CD4-positive, CD25-positive, alpha-beta regulatory T cell (primary cell): Measurements from ENCODE around the gene RPL22. TPM values are rescaled to one million over a fixed set of nuclear protein-coding genes. Genes with fewer than 3 reads are reported as not detected.

Experiments
- ATAC-seq, 2 donors: fragments of 150-1000 bp; cut with Tn5 transposase; one replicate each; pipeline ENCODE4 v1.10.0; 2021; ENCODE audit warnings: low read depth in 2 of 2, moderate number of reproducible peaks in 2 of 2, moderate library complexity in 1 of 2
- DNase-seq, 3 donors: peaks; one replicate each; pipeline versions ENCODE4 v3.0.0 to v3.0.0-alpha.2; 2012 to 2022; ENCODE audit warnings: mixed read lengths in 1 of 3
- H3K27ac ChIP-seq: one replicate; pipeline ENCODE4 v1.7.0; 2013; ENCODE audit warnings: mild to moderate bottlenecking, low read length; ENCODE audit not compliant: insufficient read depth, poor library complexity, severe bottlenecking
- H3K27me3 ChIP-seq: one replicate; pipeline ENCODE4 v1.7.0; 2013; ENCODE audit warnings: low read length; ENCODE audit not compliant: control insufficient read depth, insufficient read depth
- H3K36me3 ChIP-seq: one replicate; pipeline ENCODE4 v1.7.0; 2013; ENCODE audit warnings: mild to moderate bottlenecking, low read length, moderate library complexity; ENCODE audit not compliant: control insufficient read depth, insufficient read depth
- H3K4me1 ChIP-seq: 2 replicates; pipeline ENCODE4 v1.7.0; 2013; ENCODE audit warnings: mild to moderate bottlenecking, low read length; ENCODE audit not compliant: insufficient read depth, control insufficient read depth, poor library complexity, severe bottlenecking
- H3K4me3 ChIP-seq: one replicate; pipeline ENCODE4 v1.7.0; 2013; ENCODE audit warnings: low read depth, mild to moderate bottlenecking, low read length, moderate library complexity
- H3K9me3 ChIP-seq, 2 experiments: 1 replicate in 1 of 2; 2 replicates in 1 of 2; pipeline ENCODE4 v1.7.0; 2013; ENCODE audit warnings: low read length in 2 of 2, mild to moderate bottlenecking in 1 of 2, moderate library complexity in 1 of 2; ENCODE audit not compliant: control insufficient read depth in 2 of 2
- H3K27ac Mint-ChIP-seq, 3 donors: one replicate each; pipeline ENCODE4 v1.8.0; 2020 to 2022; ENCODE audit warnings: mild to moderate bottlenecking in 3 of 3, mixed read lengths in 3 of 3, moderate library complexity in 2 of 3
- H3K27me3 Mint-ChIP-seq: one replicate; pipeline ENCODE4 v1.8.0; 2022; ENCODE audit warnings: mild to moderate bottlenecking, mixed read lengths
- H3K36me3 Mint-ChIP-seq: one replicate; pipeline ENCODE4 v1.8.0; 2020; ENCODE audit warnings: mixed read lengths
- H3K4me1 Mint-ChIP-seq, 4 donors: one replicate each; pipeline ENCODE4 v1.8.0; 2020 to 2022; ENCODE audit warnings: mixed read lengths in 4 of 4, mild to moderate bottlenecking in 1 of 4
- H3K4me3 Mint-ChIP-seq, 4 donors: one replicate each; pipeline ENCODE4 v1.8.0; 2020 to 2022; ENCODE audit warnings: mild to moderate bottlenecking in 4 of 4, mixed read lengths in 4 of 4, moderate library complexity in 3 of 4
- H3K9me3 Mint-ChIP-seq, 7 donors: one replicate each; pipeline ENCODE4 v1.8.0; 2020 to 2022; ENCODE audit warnings: mixed read lengths in 7 of 7, mild to moderate bottlenecking in 3 of 7, moderate library complexity in 2 of 7
- polyA plus RNA-seq, 4 donors: library from polyadenylated mRNA; unstranded; fragments of 300-500 nt; fragmentation: Illumina TruSeq; gene quantifications; one replicate each; pipeline ENCODE4 v1.2.3, GENCODE V29; 2021
- total RNA-seq: library from RNA; stranded (reverse); gene quantifications from one replicate; pipeline ENCODE4 v1.2.3, GENCODE V29; 2022

The RPL22 gene
- total and polyA plus RNA-seq, 5 donors from 2014 or later, result 152 to 405 (median 196) TPM

GRCh38 chr1:6150006-6150938, 49.1 kb downstream of the RPL22 start:
- Mint-ChIP-seq H3K27me3 (peaks cover 11% of the 10 kb centered on the region), H3K4me1 (peaks cover 0 to 28% (median 5%) of the 10 kb centered on the region in 4 donors), H3K9me3 (peaks cover 0 to 2% (median 0%) of the 10 kb centered on the region in 7 donors), H3K36me3 (peaks cover 4% of the 10 kb centered on the region), H3K4me3 (no peak overlapping the region), H3K27ac (no peak overlapping the region)
- Histone ChIP-seq H3K4me3 (no peak overlapping the region), H3K36me3 (no peaks in the 10 kb centered on the region), H3K27me3 (no peaks in the 10 kb centered on the region), H3K4me1 (peaks cover 22% of the 10 kb centered on the region), H3K9me3 (no peaks in the 10 kb centered on the region), H3K27ac (no peak overlapping the region)
- DNase-seq (no peak), ATAC-seq (no peak)

- Mint-ChIP-seq H3K27ac (no peak overlapping the region), H3K9me3 (peaks cover 0 to 2% (median 0%) of the 10 kb centered on the region in 7 donors), H3K4me1 (peaks cover 0 to 22% (median 5%) of the 10 kb centered on the region in 4 donors), H3K4me3 (no peak overlapping the region), H3K27me3 (peaks cover 11% of the 10 kb centered on the region), H3K36me3 (peaks cover 4% of the 10 kb centered on the region)
- Histone ChIP-seq H3K9me3 (no peaks in the 10 kb centered on the region), H3K4me3 (no peak overlapping the region), H3K27me3 (no peaks in the 10 kb centered on the region), H3K36me3 (no peaks in the 10 kb centered on the region), H3K4me1 (peaks cover 15% of the 10 kb centered on the region), H3K27ac (no peak overlapping the region)
- DNase-seq (no peak), ATAC-seq (no peak)
These were observed 49.8 kb downstream of the RPL22 start for GRCh38 chr1:6149597-6149996.

GRCh38 chr1:6148497-6149241, 50.7 kb downstream of the RPL22 start:
- Histone ChIP-seq H3K27ac (no peak overlapping the region), H3K4me1 (peaks cover 11% of the 10 kb centered on the region), H3K36me3 (no peaks in the 10 kb centered on the region), H3K27me3 (no peaks in the 10 kb centered on the region), H3K4me3 (peak overlapping the region; percentile 26), H3K9me3 (no peaks in the 10 kb centered on the region)
- peaks cover 0 to 2% (median 0%) of the 10 kb centered on the region in 7 donors for H3K9me3 Mint-ChIP-seq
- peak; percentile 69 to 74 for ATAC-seq
- peak; percentile 29 to 68 (median 46) for DNase-seq
- peaks cover 11% of the 10 kb centered on the region for H3K27me3 Mint-ChIP-seq
- H3K36me3 Mint-ChIP-seq, result peaks cover 4% of the 10 kb centered on the region
- peak overlapping the region in 3 of 4 donors; percentile 7 to 81 (median 74) for H3K4me3 Mint-ChIP-seq
- H3K4me1 Mint-ChIP-seq, result peaks cover 0 to 16% (median 4%) of the 10 kb centered on the region in 4 donors
- no peak overlapping the region for H3K27ac Mint-ChIP-seq

- H3K36me3 Mint-ChIP-seq, result no peaks in the 10 kb centered on the region
- H3K36me3 ChIP-seq, result no peaks in the 10 kb centered on the region
- peaks cover 14% of the 10 kb centered on the region for H3K27me3 Mint-ChIP-seq
- H3K9me3 Mint-ChIP-seq, result no peaks in the 10 kb centered on the region
- H3K27ac Mint-ChIP-seq, result no peak overlapping the region
- no peaks in the 10 kb centered on the region for H3K9me3 ChIP-seq
- no peak overlapping the region for H3K4me3 Mint-ChIP-seq
- H3K27me3 ChIP-seq, result no peaks in the 10 kb centered on the region
- no peak for ATAC-seq
- H3K4me1 ChIP-seq, result peaks cover 11% of the 10 kb centered on the region
- peaks cover 0 to 7% (median 2%) of the 10 kb centered on the region in 4 donors for H3K4me1 Mint-ChIP-seq
- no peak overlapping the region for H3K27ac ChIP-seq
- DNase-seq, result no peak
- H3K4me3 ChIP-seq, result no peak overlapping the region
These were observed 53.5 kb downstream of the RPL22 start for GRCh38 chr1:6145864-6146410.

GRCh38 chr1:6145396-6145750, 54.0 kb downstream of the RPL22 start:
- no peaks in the 10 kb centered on the region for H3K36me3 Mint-ChIP-seq

GRCh38 chr1:6144647-6145395, 54.6 kb downstream of the RPL22 start:
- Histone ChIP-seq H3K27ac (no peak overlapping the region), H3K27me3 (no peaks in the 10 kb centered on the region), H3K4me3 (no peak overlapping the region), H3K9me3 (no peaks in the 10 kb centered on the region), H3K4me1 (peaks cover 11% of the 10 kb centered on the region), H3K36me3 (no peaks in the 10 kb centered on the region)
- Mint-ChIP-seq H3K36me3 (no peaks in the 10 kb centered on the region), H3K27ac (no peak overlapping the region), H3K9me3 (no peaks in the 10 kb centered on the region), H3K27me3 (peaks cover 14% of the 10 kb centered on the region), H3K4me3 (no peak overlapping the region), H3K4me1 (peaks cover 0 to 7% (median 2%) of the 10 kb centered on the region in 4 donors)
- ATAC-seq (no peak), DNase-seq (no peak)

More at GRCh38 chr1:6145396-6145750, 54.0 kb downstream of the RPL22 start:
- H3K4me3 ChIP-seq, result no peak overlapping the region
- Mint-ChIP-seq H3K27me3 (peaks cover 14% of the 10 kb centered on the region), H3K9me3 (no peaks in the 10 kb centered on the region), H3K4me1 (peaks cover 0 to 7% (median 2%) of the 10 kb centered on the region in 4 donors), H3K4me3 (no peak overlapping the region), H3K27ac (no peak overlapping the region)
- no peaks in the 10 kb centered on the region for H3K9me3 ChIP-seq
- no peaks in the 10 kb centered on the region for H3K27me3 ChIP-seq
- DNase-seq, result no peak
- ATAC-seq, result no peak
- no peaks in the 10 kb centered on the region for H3K36me3 ChIP-seq
- H3K27ac ChIP-seq, result no peak overlapping the region
- peaks cover 11% of the 10 kb centered on the region for H3K4me1 ChIP-seq

GRCh38 chr1:6144175-6144574, 55.2 kb downstream of the RPL22 start:
- peaks cover 0 to 7% (median 2%) of the 10 kb centered on the region in 4 donors for H3K4me1 Mint-ChIP-seq

More at GRCh38 chr1:6144175-6144574, 55.2 kb downstream of the RPL22 start:
- Histone ChIP-seq H3K27ac (no peak overlapping the region), H3K36me3 (no peaks in the 10 kb centered on the region), H3K9me3 (no peaks in the 10 kb centered on the region), H3K4me3 (no peak overlapping the region), H3K4me1 (peaks cover 11% of the 10 kb centered on the region), H3K27me3 (no peaks in the 10 kb centered on the region)
- Mint-ChIP-seq H3K9me3 (no peaks in the 10 kb centered on the region), H3K27ac (no peak overlapping the region), H3K36me3 (no peaks in the 10 kb centered on the region), H3K27me3 (peaks cover 14% of the 10 kb centered on the region), H3K4me3 (no peak overlapping the region)
- no peak for ATAC-seq
- no peak for DNase-seq
